Measurements from ENCODE around the gene GJA5.

Gene GJA5

GRCh38 chr1:147760481-147761260, at the start of gene GJA5:
TSS of gene GJA5 (minus strand) at chr1:147760602. CDS start at chr1:147759238, 1,364 bp downstream.
- H3K36me3 Mint-ChIP-seq (ENCODE audit: low read depth), result no peaks in the 10 kb centered on the region
- peak within 1 kb of the TSS in 1 of 3 experiments; percentile 7 for H3K27ac Mint-ChIP-seq
- H3K9me3 Mint-ChIP-seq, result no peaks in the 10 kb centered on the region
- TF ChIP-seq, protein P1, sequence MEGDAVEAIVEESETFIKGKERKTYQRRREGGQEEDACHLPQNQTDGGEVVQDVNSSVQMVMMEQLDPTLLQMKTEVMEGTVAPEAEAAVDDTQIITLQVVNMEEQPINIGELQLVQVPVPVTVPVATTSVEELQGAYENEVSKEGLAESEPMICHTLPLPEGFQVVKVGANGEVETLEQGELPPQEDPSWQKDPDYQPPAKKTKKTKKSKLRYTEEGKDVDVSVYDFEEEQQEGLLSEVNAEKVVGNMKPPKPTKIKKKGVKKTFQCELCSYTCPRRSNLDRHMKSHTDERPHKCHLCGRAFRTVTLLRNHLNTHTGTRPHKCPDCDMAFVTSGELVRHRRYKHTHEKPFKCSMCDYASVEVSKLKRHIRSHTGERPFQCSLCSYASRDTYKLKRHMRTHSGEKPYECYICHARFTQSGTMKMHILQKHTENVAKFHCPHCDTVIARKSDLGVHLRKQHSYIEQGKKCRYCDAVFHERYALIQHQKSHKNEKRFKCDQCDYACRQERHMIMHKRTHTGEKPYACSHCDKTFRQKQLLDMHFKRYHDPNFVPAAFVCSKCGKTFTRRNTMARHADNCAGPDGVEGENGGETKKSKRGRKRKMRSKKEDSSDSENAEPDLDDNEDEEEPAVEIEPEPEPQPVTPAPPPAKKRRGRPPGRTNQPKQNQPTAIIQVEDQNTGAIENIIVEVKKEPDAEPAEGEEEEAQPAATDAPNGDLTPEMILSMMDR (IDR thresholded peaks at IDR 0.05; ENCODE audit: unreplicated experiment in 3 of 3), result no peak
- H3K4me3 Mint-ChIP-seq, result no peak within 1 kb of the TSS
- H3K27me3 Mint-ChIP-seq (ENCODE audit: low read depth), result no peaks in the 10 kb centered on the region
- H3K4me1 Mint-ChIP-seq, result peaks cover 61% of the 10 kb centered on the region

DNA sequence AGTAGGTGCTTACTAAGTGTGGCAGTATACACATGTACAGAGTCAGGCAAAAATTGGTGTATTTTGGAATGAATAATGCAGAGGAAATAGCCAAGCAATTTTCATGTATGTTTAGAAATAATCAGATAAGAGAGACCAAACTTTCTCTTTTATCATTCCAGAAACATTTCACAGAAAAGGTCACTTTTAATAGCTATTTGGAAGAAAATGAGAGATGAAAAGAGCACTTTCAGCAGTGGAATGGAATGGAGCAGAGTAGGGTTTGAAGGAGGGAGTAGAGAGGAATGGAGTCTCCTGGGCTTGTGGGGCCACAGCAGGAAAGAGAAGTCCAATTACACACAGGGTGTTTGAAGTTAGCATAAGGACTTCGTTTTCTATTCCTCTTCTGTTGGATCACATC, 48.8 kb upstream of the GJA5 start:
- H3K27me3 Mint-ChIP-seq (ENCODE audit: low read depth), result no peaks in the 10 kb centered on the region
- no peaks in the 10 kb centered on the region for H3K9me3 Mint-ChIP-seq
- no peak overlapping the region for H3K4me3 Mint-ChIP-seq
- no peaks in the 10 kb centered on the region for H3K36me3 Mint-ChIP-seq (ENCODE audit: low read depth)
- H3K4me1 Mint-ChIP-seq, result no peaks in the 10 kb centered on the region
- no peak overlapping the region for H3K27ac Mint-ChIP-seq
- TF ChIP-seq, protein P1 (IDR thresholded peaks at IDR 0.05; ENCODE audit: unreplicated experiment in 3 of 3), result no peak

- no peaks in the 10 kb centered on the region for H3K27me3 Mint-ChIP-seq (ENCODE audit: low read depth)
- TF ChIP-seq, protein P1 (IDR thresholded peaks at IDR 0.05; ENCODE audit: unreplicated experiment in 3 of 3), result no peak
- no peak overlapping the region for H3K4me3 Mint-ChIP-seq
- H3K9me3 Mint-ChIP-seq, result no peaks in the 10 kb centered on the region
- H3K27ac Mint-ChIP-seq, result no peak overlapping the region
- H3K36me3 Mint-ChIP-seq (ENCODE audit: low read depth), result no peaks in the 10 kb centered on the region
- no peaks in the 10 kb centered on the region for H3K4me1 Mint-ChIP-seq
Measured at GRCh38 chr1:147808025-147808424, 47.6 kb upstream of the GJA5 start.

DNA sequence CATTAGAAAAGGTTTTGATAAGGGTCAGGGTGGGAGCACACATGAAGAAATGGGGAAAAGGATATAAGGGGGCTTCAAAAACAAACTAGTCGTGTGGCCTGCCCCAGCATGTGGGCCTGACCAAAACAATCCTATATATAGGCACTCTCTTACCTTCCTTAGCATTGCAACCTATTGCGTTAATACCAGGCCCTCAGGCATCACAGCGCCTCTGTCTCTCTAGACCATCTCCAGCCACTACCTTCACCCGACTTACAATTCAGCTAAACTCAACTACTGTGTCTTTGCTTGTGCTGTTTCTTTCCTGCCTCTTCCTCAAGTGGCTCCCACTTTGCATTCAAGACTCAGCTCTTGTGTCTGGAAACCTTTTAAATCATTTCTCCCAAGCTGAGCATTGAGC, 47.0 kb upstream of the GJA5 start:
- H3K36me3 Mint-ChIP-seq (ENCODE audit: low read depth), result no peaks in the 10 kb centered on the region
- no peaks in the 10 kb centered on the region for H3K4me1 Mint-ChIP-seq
- H3K27ac Mint-ChIP-seq, result no peak overlapping the region
- no peak overlapping the region for H3K4me3 Mint-ChIP-seq
- TF ChIP-seq, protein P1 (IDR thresholded peaks at IDR 0.05; ENCODE audit: unreplicated experiment in 3 of 3), result no peak
- no peaks in the 10 kb centered on the region for H3K27me3 Mint-ChIP-seq (ENCODE audit: low read depth)
- no peaks in the 10 kb centered on the region for H3K9me3 Mint-ChIP-seq

GRCh38 chr1:147804942-147805723, 44.7 kb upstream of the GJA5 start:
- Mint-ChIP-seq H3K27me3 (ENCODE audit: low read depth) (no peaks in the 10 kb centered on the region), H3K4me1 (no peaks in the 10 kb centered on the region), H3K36me3 (ENCODE audit: low read depth) (no peaks in the 10 kb centered on the region), H3K4me3 (no peak overlapping the region), H3K27ac (no peak overlapping the region), H3K9me3 (no peaks in the 10 kb centered on the region)
- TF ChIP-seq, protein P1 (IDR thresholded peaks at IDR 0.05; ENCODE audit: unreplicated experiment in 3 of 3), result no peak
